KOPT-K1 (cell line): ENCODE measurements around the gene RAI1.

Experiments used
- H3K27ac ChIP-seq: fragments of 200-600 bp; sonication (generic); 2 replicates; pipeline ENCODE4 v1.5.1; 2016; ENCODE audit warnings: antibody characterized with exemption, mild to moderate bottlenecking, low read depth, low read length; ENCODE audit not compliant: poor library complexity, severe bottlenecking
- H3K36me3 ChIP-seq: fragments of 200-600 bp; sonication (generic); 2 replicates; pipeline ENCODE4 v1.5.1; 2017; ENCODE audit warnings: antibody characterized with exemption, mild to moderate bottlenecking, low read length, moderate library complexity; ENCODE audit not compliant: insufficient read depth
- H3K9me3 ChIP-seq: fragments of 200-600 bp; sonication (generic); 2 replicates; pipeline ENCODE4 v1.5.1; 2017; ENCODE audit warnings: antibody characterized with exemption, low read length, mild to moderate bottlenecking; ENCODE audit not compliant: insufficient read depth, poor library complexity, severe bottlenecking

RAI1 gene

DNA sequence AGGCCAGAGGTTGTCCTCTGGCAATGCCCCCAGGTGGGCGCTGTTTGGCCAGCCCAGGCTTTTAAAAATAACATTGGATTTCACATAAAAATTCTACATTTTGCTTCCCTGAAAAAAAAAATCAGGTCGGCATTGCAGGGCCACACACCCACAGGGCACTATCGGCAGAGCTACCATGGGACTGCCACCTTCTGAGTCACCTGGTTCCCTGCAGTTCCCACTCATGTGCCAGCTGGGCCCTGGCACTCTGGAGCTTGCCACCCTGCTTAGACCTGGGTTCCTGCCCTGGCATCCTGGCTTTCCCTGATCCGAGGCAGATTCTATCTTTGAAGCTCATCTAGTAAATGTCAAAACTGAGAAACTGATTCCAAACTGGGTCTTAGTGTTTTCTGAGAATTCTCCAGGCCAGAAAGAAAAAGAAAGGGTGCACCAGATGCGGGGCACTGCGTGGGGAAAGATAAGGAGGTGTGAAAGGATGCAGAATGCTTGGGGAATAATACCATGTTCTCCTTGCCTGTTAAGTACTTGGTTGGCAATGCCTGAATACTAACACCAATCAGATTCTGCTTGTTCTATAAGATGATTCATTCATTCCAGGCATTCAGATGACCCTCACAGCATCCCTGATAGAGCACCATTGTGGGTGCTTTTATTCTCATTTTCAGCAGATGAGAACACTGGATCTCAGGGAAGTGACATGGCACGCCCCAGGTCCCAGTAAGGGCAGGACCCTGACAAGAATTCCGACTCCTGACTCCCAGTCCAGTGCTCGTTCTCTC lies 51.8 kb downstream of the RAI1 start:
- peaks cover 10% of the 10 kb centered on the region; the same call in 1 of the 2 replicates for H3K36me3 ChIP-seq
- H3K9me3 ChIP-seq = no peaks in the 10 kb centered on the region
- peak overlapping the region; percentile 0 for H3K27ac ChIP-seq

DNA sequence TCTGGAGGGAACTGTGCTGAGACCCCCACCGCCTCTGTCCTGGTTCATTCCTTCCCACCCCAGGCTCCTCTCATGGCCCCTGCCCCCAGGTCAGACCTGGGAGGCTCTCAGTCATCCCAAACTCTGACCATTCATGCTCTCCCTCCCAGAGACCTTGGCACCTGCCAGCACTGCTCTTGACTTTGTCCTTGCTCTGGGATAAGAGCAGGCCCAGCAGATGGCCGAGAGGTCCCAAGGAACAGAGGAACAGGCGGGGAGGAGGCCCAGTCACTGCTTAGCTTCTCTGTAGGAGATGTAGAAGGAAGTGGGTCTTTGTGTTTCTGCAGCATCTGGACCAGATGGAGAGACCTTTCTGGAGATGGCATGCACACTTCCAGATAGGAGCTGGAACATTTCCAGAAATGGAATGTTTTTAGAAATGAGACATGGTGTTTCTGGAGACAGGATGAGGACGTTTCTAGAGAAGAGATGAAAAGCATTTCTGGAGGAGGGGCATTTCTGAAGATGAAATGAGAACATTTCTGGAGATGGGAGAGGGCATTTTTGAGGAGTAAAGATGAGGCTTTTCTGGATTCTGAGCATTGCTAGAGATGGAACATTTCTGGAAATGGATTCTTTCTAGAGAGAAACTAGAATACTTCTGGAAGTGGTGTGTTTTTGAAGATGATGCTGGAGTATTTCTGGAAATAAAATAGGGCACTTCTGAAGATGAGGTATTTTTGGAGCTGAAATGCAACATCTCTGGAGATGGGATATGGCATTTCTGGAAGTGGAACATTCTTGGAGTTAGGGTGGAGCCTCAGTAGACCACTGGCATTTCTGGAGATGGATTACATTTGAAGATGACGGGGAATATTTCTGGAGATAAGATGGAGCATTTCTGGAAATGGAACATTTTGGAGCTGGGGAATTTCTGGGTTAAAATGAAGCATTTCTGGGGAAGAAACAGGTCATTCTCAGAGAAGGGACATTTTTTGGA lies 55.2 kb downstream of the RAI1 start:
- H3K36me3 ChIP-seq = peaks cover 10% of the 10 kb centered on the region; the same call in 1 of the 2 replicates
- H3K9me3 ChIP-seq = no peaks in the 10 kb centered on the region
- no peak overlapping the region for H3K27ac ChIP-seq

DNA sequence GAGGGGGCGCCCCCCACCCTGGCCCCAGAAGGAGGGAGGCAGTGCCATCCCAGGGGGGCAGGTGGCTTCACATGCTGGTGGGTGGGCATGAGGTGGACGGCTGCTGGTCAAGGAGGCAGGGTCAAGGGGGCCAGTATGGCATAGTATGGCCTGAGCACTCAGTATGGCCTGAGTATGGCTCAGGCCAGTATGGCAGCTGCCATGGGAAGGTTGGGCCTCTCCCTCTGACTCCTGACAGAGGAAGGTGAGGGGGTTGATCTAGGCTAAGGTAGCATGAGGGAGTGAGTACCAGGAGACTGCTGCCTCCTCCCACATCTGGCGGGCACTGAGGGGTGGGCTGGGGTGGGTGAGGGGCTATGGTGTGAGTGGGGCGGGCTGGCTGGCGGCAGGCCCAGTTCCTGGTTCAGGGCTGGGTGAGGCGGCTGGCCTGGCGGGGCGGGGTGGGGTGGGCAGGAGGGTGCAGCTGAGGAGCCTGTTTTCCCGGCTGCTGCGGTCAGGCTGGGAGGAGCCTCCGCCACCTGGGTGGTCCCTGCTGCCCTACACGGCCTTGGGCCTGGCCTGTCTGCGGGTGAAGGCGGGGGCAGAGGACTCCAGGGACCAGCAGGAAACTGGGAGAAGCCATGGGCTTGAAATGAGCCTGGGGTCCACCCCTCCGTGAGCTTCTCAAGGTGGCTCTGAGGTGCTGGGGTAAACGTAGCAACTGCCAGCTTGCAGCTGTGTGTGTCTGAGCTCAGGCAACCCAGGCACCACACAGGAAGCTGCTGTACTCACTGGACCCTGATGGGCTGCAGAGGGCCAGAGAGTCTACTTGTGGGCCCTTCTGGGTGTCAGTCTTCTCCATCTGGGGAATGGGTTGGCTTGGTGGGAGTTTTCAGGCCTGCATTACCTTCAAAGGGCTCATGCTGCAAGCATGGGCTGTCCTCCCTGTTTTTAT lies 57.0 kb downstream of the RAI1 start:
- Histone ChIP-seq H3K9me3 (no peaks in the 10 kb centered on the region), H3K27ac (peak overlapping the region; percentile 50), H3K36me3 (no peaks in the 10 kb centered on the region; the same call in 1 of the 2 replicates)

DNA sequence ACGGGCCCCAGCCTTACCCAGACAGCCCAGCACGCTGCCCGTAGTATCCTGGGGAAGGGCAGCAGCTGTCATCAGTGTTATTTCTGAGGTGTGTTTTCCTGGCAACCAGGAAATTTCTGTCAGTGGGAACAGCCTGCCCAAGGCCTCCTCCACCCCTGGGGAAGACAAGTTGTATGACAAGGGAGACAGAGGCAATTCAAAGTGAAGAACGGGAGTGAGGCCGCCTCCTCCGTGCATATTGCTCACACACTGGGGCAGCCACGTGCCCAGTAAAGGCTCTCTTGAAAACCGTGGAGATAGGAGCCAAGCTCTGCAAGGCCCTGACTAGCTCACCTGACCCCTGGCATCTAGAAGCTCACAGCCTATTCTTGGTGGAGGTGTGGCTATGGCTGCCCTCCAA lies 57.6 kb downstream of the RAI1 start:
- peak overlapping the region; percentile 50 for H3K27ac ChIP-seq
- H3K9me3 ChIP-seq = no peaks in the 10 kb centered on the region
- no peaks in the 10 kb centered on the region for H3K36me3 ChIP-seq

DNA sequence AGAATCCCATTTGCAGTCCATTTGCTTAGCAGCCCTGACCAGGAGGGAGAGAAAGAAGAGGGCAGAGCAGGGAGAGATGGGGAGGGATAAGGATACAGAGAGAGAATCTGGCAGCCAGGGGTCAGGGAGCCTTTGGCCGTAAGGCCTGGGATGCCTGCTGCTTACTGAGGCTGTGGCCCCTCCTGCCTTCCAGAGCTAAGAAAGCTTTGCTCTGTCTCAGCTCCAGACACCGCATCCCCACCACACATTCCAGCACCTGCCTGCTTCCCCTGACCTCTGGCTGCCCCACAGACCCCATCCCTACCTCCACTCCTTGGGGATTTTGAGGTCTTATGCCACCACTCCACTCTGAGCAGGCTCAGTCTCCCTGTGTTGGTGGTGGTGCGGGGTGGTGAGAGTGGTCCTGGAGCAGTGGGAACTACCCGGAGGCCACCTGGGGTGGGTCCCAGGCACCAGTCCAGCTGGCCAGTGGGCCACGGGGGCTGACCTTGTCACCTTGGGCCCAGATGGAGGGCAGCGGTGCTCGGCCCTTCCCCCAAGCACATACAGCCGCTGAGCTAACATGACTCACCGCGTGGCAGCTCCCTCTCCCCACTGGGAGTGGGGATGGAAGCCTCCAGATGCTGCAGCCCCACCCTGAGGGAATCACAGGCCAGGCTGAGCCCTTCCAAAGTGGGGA lies 58.3 kb downstream of the RAI1 start:
- Histone ChIP-seq H3K27ac (no peak overlapping the region), H3K9me3 (no peaks in the 10 kb centered on the region), H3K36me3 (no peaks in the 10 kb centered on the region)

DNA sequence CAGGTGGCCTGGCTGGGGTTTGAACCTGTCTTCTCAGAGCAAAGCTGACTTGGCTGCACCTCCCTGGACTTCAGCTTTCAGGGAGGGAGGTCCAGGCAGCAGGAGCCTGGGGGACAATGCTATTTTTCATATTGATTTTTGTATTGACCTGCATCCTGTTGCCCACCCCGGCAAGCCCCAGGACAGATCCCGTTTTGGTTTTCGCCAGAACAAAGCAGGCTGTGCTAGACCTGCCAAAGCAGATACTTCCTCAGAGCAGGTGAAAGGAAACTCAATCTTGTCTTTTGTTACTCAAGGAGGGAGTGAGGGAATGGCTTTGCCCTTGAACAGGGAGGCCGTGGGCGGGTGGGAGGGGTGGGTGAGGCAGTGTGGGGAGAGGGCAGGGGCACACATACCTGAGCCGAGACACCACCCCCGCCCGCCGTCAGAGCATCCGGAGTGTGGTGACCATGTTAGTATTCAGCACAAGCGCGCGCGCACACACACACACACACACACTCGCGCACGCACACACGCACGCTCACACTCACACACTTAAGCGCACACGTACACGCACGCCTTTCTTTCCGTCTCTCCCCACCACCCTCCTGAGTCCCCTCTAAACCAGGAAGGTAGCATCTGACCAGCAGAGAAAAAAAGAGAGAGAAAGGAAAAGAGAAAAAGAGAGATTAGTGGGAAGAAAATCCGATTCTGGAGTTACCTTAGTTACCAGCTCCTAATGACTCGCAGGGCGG lies 59.5 kb downstream of the RAI1 start:
- Histone ChIP-seq H3K27ac (no peak overlapping the region), H3K36me3 (no peaks in the 10 kb centered on the region), H3K9me3 (no peaks in the 10 kb centered on the region)

DNA sequence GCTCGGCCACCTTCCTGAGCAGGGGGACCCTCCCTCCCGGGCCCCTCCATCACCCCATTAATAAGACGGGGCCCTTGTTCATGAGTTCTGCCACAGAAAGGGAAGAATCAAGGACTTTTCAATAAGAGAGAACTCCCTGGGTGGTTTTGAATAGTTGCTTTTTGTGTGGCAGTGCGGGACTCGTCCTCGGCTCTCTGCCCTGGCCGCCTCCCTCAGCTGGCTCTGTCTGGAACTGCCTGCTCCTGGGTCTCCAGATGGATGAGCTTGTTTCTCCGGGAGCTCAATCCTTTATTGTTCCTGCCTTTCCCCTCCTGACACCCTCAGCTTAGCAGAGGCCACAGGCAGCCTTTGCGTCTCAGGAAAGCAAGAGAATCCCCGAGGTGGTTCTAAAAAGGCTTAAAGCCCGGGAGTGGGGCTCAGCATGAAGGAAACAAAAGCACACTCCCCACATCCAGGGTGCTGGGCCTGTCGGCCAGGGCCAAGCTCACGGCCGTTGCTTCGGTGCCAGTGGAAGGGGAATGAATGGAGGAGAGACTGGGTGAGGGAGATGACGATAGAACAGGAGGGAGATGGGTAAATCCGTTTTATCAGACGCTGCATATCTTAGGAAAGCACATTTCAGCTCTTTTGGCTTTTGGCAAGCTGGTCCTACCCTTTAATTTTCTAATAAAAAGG lies 60.2 kb downstream of the RAI1 start:
- Histone ChIP-seq H3K36me3 (no peaks in the 10 kb centered on the region), H3K27ac (no peak overlapping the region), H3K9me3 (no peaks in the 10 kb centered on the region)

DNA sequence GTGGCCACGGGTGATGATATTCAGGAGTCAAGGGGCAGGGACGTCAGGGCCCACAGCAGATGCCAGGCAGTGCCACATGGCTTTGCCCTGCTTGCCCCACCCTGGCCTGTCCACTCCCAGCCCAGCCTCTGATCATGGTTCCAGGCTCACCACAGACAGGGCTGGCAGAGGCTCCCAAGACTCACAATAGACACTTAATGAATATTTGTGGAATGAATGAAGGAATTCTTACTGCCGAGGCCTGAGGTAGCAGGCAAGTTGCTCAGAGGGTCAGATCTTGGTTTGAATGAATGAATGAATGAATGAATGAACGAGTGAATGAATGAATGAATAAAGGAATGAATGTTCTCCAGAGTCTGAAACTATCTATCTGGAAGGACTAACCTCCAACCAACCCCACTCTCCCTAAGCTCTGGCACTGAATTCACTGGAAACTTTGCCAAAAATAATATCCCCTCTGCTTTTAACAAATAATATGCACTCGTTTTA lies 60.9 kb downstream of the RAI1 start:
- Histone ChIP-seq H3K36me3 (no peaks in the 10 kb centered on the region), H3K27ac (no peak overlapping the region), H3K9me3 (no peaks in the 10 kb centered on the region)

DNA sequence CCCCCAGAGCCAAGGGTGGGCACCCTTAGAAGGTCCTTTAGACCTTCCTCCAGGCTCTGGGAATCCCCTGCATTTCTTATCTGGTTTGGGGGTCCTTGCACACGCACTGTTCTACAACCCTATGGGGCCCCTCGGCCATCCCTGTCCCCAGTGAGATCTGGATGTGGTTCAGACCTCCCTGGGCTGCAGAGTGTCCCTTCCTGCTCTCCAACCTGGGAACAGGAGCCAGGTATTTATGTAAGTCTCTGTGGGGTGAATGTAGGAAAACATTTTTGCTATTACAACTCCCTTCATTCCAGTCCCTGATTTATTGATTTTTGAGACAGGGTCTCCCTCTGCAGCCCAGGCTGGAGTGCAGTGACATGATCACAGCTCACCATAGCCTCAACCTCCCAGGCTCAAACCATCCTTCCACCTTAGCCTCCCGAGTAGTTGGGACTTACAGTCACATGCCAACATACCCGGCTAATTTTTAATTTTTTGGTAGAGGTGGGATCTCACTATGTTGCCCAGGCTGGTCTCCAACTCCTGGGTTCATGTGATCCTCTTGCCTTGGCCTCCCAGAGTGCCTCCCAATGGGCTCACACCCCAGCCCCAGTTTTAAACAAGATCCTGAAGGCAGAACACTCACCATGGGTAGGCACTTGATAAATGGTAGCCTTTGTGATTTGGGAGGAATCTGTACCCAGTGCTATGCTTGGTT lies 61.6 kb downstream of the RAI1 start:
- H3K9me3 ChIP-seq = no peaks in the 10 kb centered on the region
- H3K27ac ChIP-seq = no peak overlapping the region
- H3K36me3 ChIP-seq = no peaks in the 10 kb centered on the region

DNA sequence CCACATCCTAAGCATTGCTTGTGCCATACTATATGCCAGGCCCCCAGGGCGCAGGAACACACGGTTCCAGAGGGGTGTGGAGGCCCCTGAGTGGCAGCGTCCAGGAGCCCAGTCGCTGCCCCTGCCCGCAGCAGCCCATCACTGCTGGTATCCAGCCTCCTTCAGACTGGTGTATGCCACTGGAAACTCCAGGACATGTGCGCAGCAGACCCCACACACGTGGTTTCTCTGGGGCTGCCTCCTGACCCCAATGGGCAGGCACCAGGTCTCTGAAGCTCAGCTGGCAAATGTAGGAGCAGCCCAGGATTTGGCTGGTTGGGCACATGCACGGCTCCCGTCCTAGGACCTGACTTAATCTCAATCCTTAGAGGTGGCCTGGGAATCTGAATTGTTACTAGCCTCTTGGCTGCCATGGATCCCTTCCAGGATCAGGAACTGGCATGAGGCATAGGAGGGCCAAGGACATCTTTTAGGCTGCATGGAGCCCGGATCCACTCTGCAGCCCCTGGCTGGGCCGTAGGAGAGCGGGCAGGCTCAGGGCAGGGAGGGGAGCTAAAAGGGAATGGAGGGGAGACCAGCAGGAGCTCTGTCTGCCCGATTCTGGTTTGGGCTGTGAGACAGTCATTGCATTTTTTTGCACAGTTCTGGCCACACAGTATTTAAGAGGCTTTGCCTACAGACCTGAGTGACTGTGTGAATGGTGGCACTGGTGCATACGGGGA lies 62.3 kb downstream of the RAI1 start:
- H3K36me3 ChIP-seq = no peaks in the 10 kb centered on the region
- no peak overlapping the region for H3K27ac ChIP-seq
- no peaks in the 10 kb centered on the region for H3K9me3 ChIP-seq

DNA sequence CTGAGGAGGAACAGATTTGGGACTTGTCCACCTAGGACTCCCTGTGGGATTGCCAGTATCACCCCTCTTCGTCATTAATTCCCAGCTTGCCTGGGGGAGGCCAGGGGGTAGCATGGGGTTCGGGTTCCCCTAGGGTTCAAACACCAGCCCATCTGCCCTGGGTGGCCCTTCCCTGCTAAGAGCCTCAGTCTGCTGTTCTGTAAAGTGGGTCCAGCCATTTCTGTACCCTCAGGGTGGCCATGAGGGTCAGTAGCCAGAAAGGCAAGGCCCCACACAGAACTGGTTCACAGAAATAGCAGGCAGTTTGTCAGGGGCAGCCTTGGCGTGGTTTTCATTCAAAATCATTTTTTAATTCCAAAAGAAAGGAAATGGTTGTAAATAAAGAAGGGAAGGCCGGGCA lies 62.9 kb downstream of the RAI1 start:
- Histone ChIP-seq H3K27ac (no peak overlapping the region), H3K9me3 (no peaks in the 10 kb centered on the region), H3K36me3 (no peaks in the 10 kb centered on the region)
